Spleen (tissue), 11 donors: Measurements from ENCODE around the gene NGEF. TPM values are rescaled to one million over a fixed set of nuclear protein-coding genes. Genes with fewer than 3 reads are reported as not detected.

ENCODE experiments used
- DNase-seq: peaks from one replicate; pipeline ENCODE4 v3.0.0-alpha.2; 2020
- H3K27ac ChIP-seq, 8 donors: fragments of 200-600 bp; sonication (generic) in 7 of 8; 1 replicate in 4 of 8; 2 replicates in 4 of 8; pipeline versions ENCODE4 v1.5.0 to v1.8.0; 2016 to 2021; ENCODE audit warnings: inconsistent platforms in 4 of 8, mild to moderate bottlenecking in 4 of 8, moderate library complexity in 1 of 8
- H3K27me3 ChIP-seq, 7 donors: fragments of 200-600 bp; sonication (generic) in 6 of 7; replicated peaks in 1 of 7; 1 replicate in 4 of 7; 2 replicates in 3 of 7; pipeline versions ENCODE4 v1.5.0 to v1.8.0; 2016 to 2021; ENCODE audit warnings: inconsistent platforms in 3 of 7, mild to moderate bottlenecking in 1 of 7
- H3K36me3 ChIP-seq, 6 donors: fragments of 200-600 bp; sonication (generic) in 5 of 6; 1 replicate in 4 of 6; 2 replicates in 2 of 6; pipeline versions ENCODE4 v1.5.0 to v1.8.0; 2016 to 2021; ENCODE audit warnings: inconsistent platforms in 2 of 6
- H3K4me1 ChIP-seq, 6 donors: fragments of 200-600 bp; sonication (generic) in 5 of 6; 1 replicate in 3 of 6; 2 replicates in 3 of 6; pipeline versions ENCODE4 v1.5.0 to v1.8.0; 2016 to 2021; ENCODE audit warnings: inconsistent platforms in 3 of 6
- H3K4me3 ChIP-seq, 8 donors: fragments of 200-600 bp; sonication (generic) in 7 of 8; 1 replicate in 4 of 8; 2 replicates in 4 of 8; pipeline versions ENCODE4 v1.5.0 to v1.8.0; 2016 to 2021; ENCODE audit warnings: inconsistent platforms in 4 of 8, mild to moderate bottlenecking in 4 of 8, moderate library complexity in 2 of 8
- H3K9me3 ChIP-seq, 8 donors: fragments of 200-600 bp; sonication (generic) in 7 of 8; 1 replicate in 4 of 8; 2 replicates in 4 of 8; pipeline versions ENCODE4 v1.5.0 to v1.8.0; 2016 to 2021; ENCODE audit warnings: inconsistent platforms in 4 of 8
- POLR2A ChIP-seq, 3 donors: fragments of 450-650 bp; IDR thresholded peaks; one replicate each; pipeline ENCODE4 v1.5.1; 2017; ENCODE audit warnings: antibody characterized with exemption in 3 of 3, mild to moderate bottlenecking in 1 of 3
- POLR2AphosphoS5 ChIP-seq, 3 donors: sonication (generic); formaldehyde crosslinking; IDR thresholded peaks; one replicate each; pipeline ENCODE4 v1.5.1; 2017; ENCODE audit warnings: antibody characterized with exemption in 3 of 3
- WGBS, 5 donors: extraction: QIAGEN DNeasy Blood & Tissue Kit in 3 of 5; methylation state at CpG; one replicate each; pipeline versions ENCODE4 v1.1.5 to v1.1.7; 2013 to 2018; 5-methylcytosine and 5-hydroxymethylcytosine counted together
- intact Hi-C: fragments of 100-400 bp; cut with DNase I; formaldehyde crosslinking; loops from one replicate; pipeline ENCODE4 v1.15.0; 2023; ENCODE audit warnings: low total_unique reads
- polyA plus RNA-seq, 3 donors: library from polyadenylated mRNA; stranded (reverse); fragments of 200-250 nt; gene quantifications; one replicate each; pipeline ENCODE4 v1.2.1, GENCODE V29; 2013
- total RNA-seq, 7 donors: library from RNA; depleted of rRNA in 3 of 7; stranded (reverse); fragments of >200 nt in 3 of 7; fragmentation: NEBNext Ultra II Directional in 4 of 7; extraction: Animal tissue kit (Norgen Biotek cat#: 25700) in 4 of 7; gene quantifications; one replicate each; pipeline versions ENCODE4 v1.1.0 to v1.2.1, GENCODE V29; 2016 to 2021
- TF ChIP-seq, protein P1 (sequence below), 11 experiments: fragments of 200-600 bp in 7 of 11; fragments of 450-650 bp in 4 of 11; sonication (generic) in 4 of 11; IDR thresholded peaks in 8 of 11; conservative IDR thresholded peaks in 3 of 11; 1 replicate in 7 of 11; 2 replicates in 4 of 11; pipeline versions ENCODE4 v1.4.0 to v1.8.0; 2016 to 2021; ENCODE audit warnings: antibody characterized with exemption in 11 of 11, inconsistent platforms in 4 of 11, mild to moderate bottlenecking in 1 of 11
- donor health status: healthy with polysubstance abuse.
- donor health status: DM: no; HTN: no; CAD: no; lungs with moderate emphysema.
- donor health status: DM: no; HTN: no; CAD: no.
- donor health status: Bipolar disorder and iron deficiency.
- donor health status: healthy.
- donor health status: DM: no; HTN: no; CAD: no.
- donor health status: DM: yes; HTN: yes; CAD: no.

NGEF gene
- total and polyA plus RNA-seq, 10 donors, result 0.23 to 0.79 (median 0.43) TPM; not detected in 5

DNA sequence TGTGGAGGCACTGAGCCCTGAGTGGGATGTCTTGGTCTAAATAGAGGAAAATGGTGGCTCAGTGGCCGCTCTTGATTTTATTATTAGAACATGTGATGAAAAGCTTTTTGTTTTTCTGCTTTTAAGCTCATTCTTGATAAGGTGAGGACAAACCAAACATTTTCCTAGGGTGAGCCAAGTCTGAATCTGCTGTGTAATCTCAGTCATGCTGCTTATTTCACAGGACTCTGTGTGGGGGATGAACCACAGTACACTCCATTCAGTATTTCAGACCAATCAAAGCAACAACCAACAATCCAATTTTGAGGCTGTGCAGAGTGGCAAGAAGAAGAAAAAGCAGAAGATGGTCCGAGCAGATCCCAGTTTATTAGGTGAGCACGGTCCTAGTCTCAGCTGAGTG, 163.0 kb downstream of the NGEF start:
- H3K36me3 ChIP-seq, result peaks cover 2 to 100% (median 71%) of the 10 kb centered on the region in 6 donors
- DNase-seq, result no peak
- H3K4me1 ChIP-seq, result peaks cover 0 to 15% (median 3%) of the 10 kb centered on the region in 6 donors
- intact Hi-C loops, result loop anchor here (5.0 kb wide), 1 partner anchor 402 kb away; the partner anchor contains the start of gene ATG16L1
- H3K27ac ChIP-seq, result no peak overlapping the region
- TF ChIP-seq, protein P1, sequence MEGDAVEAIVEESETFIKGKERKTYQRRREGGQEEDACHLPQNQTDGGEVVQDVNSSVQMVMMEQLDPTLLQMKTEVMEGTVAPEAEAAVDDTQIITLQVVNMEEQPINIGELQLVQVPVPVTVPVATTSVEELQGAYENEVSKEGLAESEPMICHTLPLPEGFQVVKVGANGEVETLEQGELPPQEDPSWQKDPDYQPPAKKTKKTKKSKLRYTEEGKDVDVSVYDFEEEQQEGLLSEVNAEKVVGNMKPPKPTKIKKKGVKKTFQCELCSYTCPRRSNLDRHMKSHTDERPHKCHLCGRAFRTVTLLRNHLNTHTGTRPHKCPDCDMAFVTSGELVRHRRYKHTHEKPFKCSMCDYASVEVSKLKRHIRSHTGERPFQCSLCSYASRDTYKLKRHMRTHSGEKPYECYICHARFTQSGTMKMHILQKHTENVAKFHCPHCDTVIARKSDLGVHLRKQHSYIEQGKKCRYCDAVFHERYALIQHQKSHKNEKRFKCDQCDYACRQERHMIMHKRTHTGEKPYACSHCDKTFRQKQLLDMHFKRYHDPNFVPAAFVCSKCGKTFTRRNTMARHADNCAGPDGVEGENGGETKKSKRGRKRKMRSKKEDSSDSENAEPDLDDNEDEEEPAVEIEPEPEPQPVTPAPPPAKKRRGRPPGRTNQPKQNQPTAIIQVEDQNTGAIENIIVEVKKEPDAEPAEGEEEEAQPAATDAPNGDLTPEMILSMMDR (IDR thresholded peaks at IDR 0.05 in 8 of 11, conservative IDR thresholded peaks at IDR 0.05 in 3 of 11), result no peak
- TF ChIP-seq POLR2A (IDR thresholded peaks at IDR 0.05), result no peak
- no peak for TF ChIP-seq POLR2AphosphoS5 (IDR thresholded peaks at IDR 0.05)
- no peaks in the 10 kb centered on the region for H3K27me3 ChIP-seq
- 94 to 99% (median 96%) methylated on average over 3 of the region's 3 CpGs for WGBS, 5 donors
- H3K9me3 ChIP-seq, result no peaks in the 10 kb centered on the region
- no peak overlapping the region for H3K4me3 ChIP-seq

DNA sequence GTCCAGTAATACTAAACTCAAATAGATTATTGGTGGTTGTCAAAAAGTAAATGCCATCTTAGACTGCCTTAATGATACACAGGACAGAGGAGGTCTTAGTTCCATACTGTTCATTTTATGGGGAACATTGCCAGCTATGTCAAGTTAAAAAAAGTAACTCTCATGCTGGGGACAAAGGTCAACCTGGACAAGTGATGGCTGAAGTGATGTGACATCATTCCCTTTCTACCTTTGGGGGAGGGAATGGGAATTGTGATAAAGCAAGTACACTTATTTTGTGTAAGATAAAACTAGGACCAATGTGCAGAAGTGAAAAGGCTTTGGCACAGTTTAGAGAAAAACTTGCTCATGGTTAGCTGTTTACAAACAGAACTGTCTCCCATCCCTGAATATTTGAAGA, 167.0 kb downstream of the NGEF start:
- intact Hi-C loops, result no loop called here
- DNase-seq, result no peak
- Histone ChIP-seq H3K9me3 (no peaks in the 10 kb centered on the region), H3K27me3 (no peaks in the 10 kb centered on the region), H3K36me3 (peaks cover 2 to 100% (median 87%) of the 10 kb centered on the region in 6 donors), H3K4me3 (no peak overlapping the region), H3K27ac (no peak overlapping the region), H3K4me1 (peaks cover 0 to 2% (median 0%) of the 10 kb centered on the region in 6 donors)
- TF ChIP-seq POLR2AphosphoS5 (IDR thresholded peaks at IDR 0.05), result no peak
- no peak for TF ChIP-seq POLR2A (IDR thresholded peaks at IDR 0.05)
- TF ChIP-seq, protein P1 (IDR thresholded peaks at IDR 0.05 in 8 of 11, conservative IDR thresholded peaks at IDR 0.05 in 3 of 11), result no peak

DNA sequence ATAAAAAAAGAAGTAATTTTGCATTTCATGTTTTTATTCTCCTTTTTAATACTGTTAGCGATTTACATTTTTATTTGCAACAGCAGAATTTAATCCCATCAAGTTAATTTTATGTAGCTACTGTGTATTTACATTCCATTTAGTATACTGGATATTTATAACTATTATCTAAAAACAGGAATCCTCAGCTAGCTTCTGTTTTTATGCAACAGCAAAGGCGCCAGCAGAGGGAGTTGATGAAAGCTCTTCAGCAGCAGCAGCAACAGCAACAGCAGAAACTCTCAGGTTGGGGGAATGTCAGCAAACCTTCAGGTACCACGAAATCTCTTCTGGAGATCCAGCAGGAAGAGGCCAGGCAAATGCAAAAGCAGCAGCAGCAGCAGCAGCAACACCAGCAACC, 169.2 kb downstream of the NGEF start:
- Histone ChIP-seq H3K9me3 (no peaks in the 10 kb centered on the region), H3K27me3 (no peaks in the 10 kb centered on the region), H3K27ac (no peak overlapping the region), H3K4me1 (peaks cover 9 to 24% (median 15%) of the 10 kb centered on the region in 6 donors), H3K4me3 (no peak overlapping the region), H3K36me3 (peaks cover 2 to 98% (median 77%) of the 10 kb centered on the region in 6 donors)
- WGBS, 5 donors, result 84 to 90% (median 88%) methylated on average over 3 of the region's 3 CpGs
- intact Hi-C loops, result no loop called here
- DNase-seq, result no peak
- no peak for TF ChIP-seq POLR2AphosphoS5 (IDR thresholded peaks at IDR 0.05)
- no peak for TF ChIP-seq POLR2A (IDR thresholded peaks at IDR 0.05)
- TF ChIP-seq, protein P1 (IDR thresholded peaks at IDR 0.05 in 8 of 11, conservative IDR thresholded peaks at IDR 0.05 in 3 of 11), result no peak

DNA sequence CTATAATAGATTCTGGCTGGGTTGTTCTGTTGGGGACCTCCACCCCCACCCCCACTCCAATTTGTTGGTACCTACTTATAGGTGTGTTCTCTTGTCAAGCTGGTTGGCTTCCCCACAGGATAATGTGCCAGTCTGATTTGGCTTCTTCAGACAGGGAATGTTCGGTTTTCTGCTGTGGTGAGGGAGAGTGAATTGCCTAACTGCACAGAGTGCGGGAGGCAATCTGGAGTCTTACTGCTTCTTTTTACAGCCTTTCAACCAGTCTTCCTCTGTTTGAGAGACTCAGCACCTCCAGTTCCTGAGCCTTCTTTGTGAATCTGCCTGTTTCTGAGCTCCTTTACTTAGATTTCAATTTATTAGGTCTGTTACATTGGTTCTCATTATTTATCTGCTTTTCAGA, 170.4 kb downstream of the NGEF start:
- H3K36me3 ChIP-seq, result peaks cover 2 to 97% (median 67%) of the 10 kb centered on the region in 6 donors
- H3K4me3 ChIP-seq, result no peak overlapping the region
- no peaks in the 10 kb centered on the region for H3K27me3 ChIP-seq
- 33 to 79% (median 56%) methylated on average over 2 of the region's 2 CpGs for WGBS, 5 donors
- DNase-seq, result no peak
- TF ChIP-seq POLR2A (IDR thresholded peaks at IDR 0.05), result no peak
- TF ChIP-seq, protein P1 (IDR thresholded peaks at IDR 0.05 in 8 of 11, conservative IDR thresholded peaks at IDR 0.05 in 3 of 11), result no peak
- no peak for TF ChIP-seq POLR2AphosphoS5 (IDR thresholded peaks at IDR 0.05)
- intact Hi-C loops, result no loop called here
- no peak overlapping the region for H3K27ac ChIP-seq
- no peaks in the 10 kb centered on the region for H3K9me3 ChIP-seq
- peaks cover 18 to 35% (median 27%) of the 10 kb centered on the region in 6 donors for H3K4me1 ChIP-seq
